ENCODE results near the gene OSBPL2. TPM values are rescaled to one million over a fixed set of nuclear protein-coding genes. Genes with fewer than 3 reads are reported as not detected.

The OSBPL2 gene
- total RNA-seq, 1 experiment from 2014 or later = 49.5 TPM

- TF ChIP-seq ZBTB43 (CRISPR knock-in tag; IDR thresholded peaks at IDR 0.05) (no peak), ATF1 (CRISPR knock-in tag; IDR thresholded peaks at IDR 0.05) (no peak), PRDM15 (CRISPR knock-in tag; IDR thresholded peaks at IDR 0.05) (no peak), CREB1 (CRISPR knock-in tag; IDR thresholded peaks at IDR 0.05) (no peak)
- TF ChIP-seq, protein P1, sequence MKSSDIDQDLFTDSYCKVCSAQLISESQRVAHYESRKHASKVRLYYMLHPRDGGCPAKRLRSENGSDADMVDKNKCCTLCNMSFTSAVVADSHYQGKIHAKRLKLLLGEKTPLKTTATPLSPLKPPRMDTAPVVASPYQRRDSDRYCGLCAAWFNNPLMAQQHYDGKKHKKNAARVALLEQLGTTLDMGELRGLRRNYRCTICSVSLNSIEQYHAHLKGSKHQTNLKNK (CRISPR knock-in tag; IDR thresholded peaks at IDR 0.05) = no peak
- TF ChIP-seq, protein P2, sequence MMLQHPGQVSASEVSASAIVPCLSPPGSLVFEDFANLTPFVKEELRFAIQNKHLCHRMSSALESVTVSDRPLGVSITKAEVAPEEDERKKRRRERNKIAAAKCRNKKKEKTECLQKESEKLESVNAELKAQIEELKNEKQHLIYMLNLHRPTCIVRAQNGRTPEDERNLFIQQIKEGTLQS (CRISPR knock-in tag; conservative IDR thresholded peaks at IDR 0.05) = no peak
These were observed 48.8 kb downstream of the OSBPL2 start (continued) for GRCh38 chr20:62287129-62287528.

DNA sequence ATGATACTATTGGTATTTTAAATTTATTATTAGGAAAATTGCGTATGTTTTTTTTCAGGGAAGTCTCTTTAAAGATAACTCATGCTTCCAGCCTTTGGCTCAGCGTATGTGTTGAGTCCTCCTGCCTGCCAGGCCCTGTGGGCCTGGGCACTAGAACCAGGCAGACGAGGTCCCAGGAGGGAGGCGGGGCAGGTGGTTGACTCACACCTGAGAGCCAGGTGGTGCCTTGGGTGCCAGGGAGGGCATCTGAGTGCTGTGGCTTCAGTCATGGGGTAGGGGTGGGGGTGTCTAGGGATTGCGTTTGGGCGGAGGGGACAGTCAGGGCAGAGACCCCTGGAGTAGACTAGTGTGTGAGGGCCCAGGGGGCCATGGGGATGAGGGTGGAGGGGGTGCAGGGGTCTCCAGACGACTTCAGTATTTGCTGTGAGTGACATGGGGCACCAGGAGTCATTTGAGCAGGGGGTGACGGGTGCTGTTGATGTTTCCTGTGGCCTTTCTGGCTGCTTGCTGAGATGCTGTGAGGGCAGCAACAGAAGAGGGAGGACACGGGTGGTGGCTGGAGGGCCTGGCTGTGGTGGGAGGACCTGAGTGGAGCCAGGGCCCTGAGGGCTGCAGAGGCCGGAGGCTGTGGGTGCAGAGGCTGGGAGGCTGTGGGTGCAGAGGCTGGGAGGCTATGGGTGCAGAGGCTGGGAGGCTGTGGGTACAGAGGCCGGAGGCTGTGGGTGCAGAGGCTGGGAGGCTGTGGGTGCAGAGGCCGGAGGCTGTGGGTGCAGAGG is 49.6 kb downstream of the OSBPL2 start:
- Mint-ChIP-seq H3K4me1 (no peaks in the 10 kb centered on the region), H3K27ac (no peak overlapping the region), H3K36me3 (peaks cover 28% of the 10 kb centered on the region), H3K4me3 (no peak overlapping the region), H3K9me3 (no peaks in the 10 kb centered on the region), H3K27me3 (ENCODE audit: low read depth) (no peaks in the 10 kb centered on the region)
- DNase-seq (ENCODE audit: low spot score) (no peak), ATAC-seq (no peak)
- ChIA-PET CTCF (no interaction called here), POLR2A (no interaction called here)
- no peak for TF ChIP-seq GRHL2 (CRISPR knock-in tag; IDR thresholded peaks at IDR 0.05; ENCODE audit: insufficient replicate concordance, severe bottlenecking)
- TF ChIP-seq MLX (CRISPR knock-in tag; IDR thresholded peaks at IDR 0.05) = no peak
- no peak for TF ChIP-seq JUN (CRISPR knock-in tag; IDR thresholded peaks at IDR 0.05)
- TF ChIP-seq, protein P3, sequence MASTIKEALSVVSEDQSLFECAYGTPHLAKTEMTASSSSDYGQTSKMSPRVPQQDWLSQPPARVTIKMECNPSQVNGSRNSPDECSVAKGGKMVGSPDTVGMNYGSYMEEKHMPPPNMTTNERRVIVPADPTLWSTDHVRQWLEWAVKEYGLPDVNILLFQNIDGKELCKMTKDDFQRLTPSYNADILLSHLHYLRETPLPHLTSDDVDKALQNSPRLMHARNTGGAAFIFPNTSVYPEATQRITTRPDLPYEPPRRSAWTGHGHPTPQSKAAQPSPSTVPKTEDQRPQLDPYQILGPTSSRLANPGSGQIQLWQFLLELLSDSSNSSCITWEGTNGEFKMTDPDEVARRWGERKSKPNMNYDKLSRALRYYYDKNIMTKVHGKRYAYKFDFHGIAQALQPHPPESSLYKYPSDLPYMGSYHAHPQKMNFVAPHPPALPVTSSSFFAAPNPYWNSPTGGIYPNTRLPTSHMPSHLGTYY (CRISPR knock-in tag; IDR thresholded peaks at IDR 0.05) = no peak
- TF ChIP-seq NR2C2 (CRISPR knock-in tag; IDR thresholded peaks at IDR 0.05) = no peak
- TF ChIP-seq CBFB (CRISPR knock-in tag; IDR thresholded peaks at IDR 0.05; ENCODE audit: low read depth) = no peak
- no peak for TF ChIP-seq KAT7 (CRISPR knock-in tag; IDR thresholded peaks at IDR 0.05; ENCODE audit: borderline replicate concordance)
- no peak for TF ChIP-seq GABPB1 (CRISPR knock-in tag; IDR thresholded peaks at IDR 0.05)
- no peak for TF ChIP-seq AR (CRISPR knock-in tag; IDR thresholded peaks at IDR 0.05)
- TF ChIP-seq, protein P4, sequence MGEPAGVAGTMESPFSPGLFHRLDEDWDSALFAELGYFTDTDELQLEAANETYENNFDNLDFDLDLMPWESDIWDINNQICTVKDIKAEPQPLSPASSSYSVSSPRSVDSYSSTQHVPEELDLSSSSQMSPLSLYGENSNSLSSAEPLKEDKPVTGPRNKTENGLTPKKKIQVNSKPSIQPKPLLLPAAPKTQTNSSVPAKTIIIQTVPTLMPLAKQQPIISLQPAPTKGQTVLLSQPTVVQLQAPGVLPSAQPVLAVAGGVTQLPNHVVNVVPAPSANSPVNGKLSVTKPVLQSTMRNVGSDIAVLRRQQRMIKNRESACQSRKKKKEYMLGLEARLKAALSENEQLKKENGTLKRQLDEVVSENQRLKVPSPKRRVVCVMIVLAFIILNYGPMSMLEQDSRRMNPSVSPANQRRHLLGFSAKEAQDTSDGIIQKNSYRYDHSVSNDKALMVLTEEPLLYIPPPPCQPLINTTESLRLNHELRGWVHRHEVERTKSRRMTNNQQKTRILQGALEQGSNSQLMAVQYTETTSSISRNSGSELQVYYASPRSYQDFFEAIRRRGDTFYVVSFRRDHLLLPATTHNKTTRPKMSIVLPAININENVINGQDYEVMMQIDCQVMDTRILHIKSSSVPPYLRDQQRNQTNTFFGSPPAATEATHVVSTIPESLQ (CRISPR knock-in tag; IDR thresholded peaks at IDR 0.05) = no peak
- TF ChIP-seq, protein P5, sequence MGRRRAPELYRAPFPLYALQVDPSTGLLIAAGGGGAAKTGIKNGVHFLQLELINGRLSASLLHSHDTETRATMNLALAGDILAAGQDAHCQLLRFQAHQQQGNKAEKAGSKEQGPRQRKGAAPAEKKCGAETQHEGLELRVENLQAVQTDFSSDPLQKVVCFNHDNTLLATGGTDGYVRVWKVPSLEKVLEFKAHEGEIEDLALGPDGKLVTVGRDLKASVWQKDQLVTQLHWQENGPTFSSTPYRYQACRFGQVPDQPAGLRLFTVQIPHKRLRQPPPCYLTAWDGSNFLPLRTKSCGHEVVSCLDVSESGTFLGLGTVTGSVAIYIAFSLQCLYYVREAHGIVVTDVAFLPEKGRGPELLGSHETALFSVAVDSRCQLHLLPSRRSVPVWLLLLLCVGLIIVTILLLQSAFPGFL (CRISPR knock-in tag; IDR thresholded peaks at IDR 0.05; ENCODE audit: borderline replicate concordance) = no peak
- no peak for TF ChIP-seq MXD4 (CRISPR knock-in tag; IDR thresholded peaks at IDR 0.05; ENCODE audit: borderline replicate concordance)
- TF ChIP-seq RELA (CRISPR knock-in tag; IDR thresholded peaks at IDR 0.05; ENCODE audit: borderline replicate concordance) = no peak

Data from WTC11 (cell line).